ENCODE data around the gene RSPH3.
"Not testable (repeated sequence)": the region's sequence is repeated elsewhere in the genome, so short reads cannot be mapped to it uniquely, and the experiment has no call there.

Gene RSPH3

DNA sequence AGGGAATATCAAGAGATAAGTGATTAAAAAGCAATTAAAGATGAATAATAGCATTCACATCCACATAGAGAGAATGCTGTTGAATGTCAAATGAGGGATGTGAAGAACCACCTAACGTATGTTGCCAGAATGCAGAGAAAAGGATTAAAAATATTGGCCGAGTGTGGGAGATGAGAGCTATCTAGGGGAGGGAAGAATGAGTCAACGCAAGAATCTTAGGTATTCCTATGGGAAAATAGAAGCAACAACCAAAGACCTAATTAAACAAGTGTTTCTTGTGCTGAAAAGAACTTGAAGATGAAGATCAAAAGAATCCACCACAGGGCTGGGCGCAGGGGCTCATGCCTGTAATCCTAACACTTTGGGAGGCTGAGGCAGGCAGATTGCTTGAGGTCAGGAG lies 12.2 kb upstream of the RSPH3 start:
- H3K4me1 Mint-ChIP-seq (ENCODE audit: low read depth in 2 of 2): peaks cover 17 to 19% of the 10 kb centered on the region in 2 donors
- H3K4me3 Mint-ChIP-seq: no peak overlapping the region
- H3K27ac Mint-ChIP-seq: peak overlapping the region in 1 of 2 donors; percentile 33
- H3K36me3 Mint-ChIP-seq (ENCODE audit: insufficient read depth): peaks cover 2% of the 10 kb centered on the region
- ATAC-seq (replicated peaks) (no peak), DNase-seq (no peak)
- H3K9me3 Mint-ChIP-seq: no peaks in the 10 kb centered on the region
- H3K27me3 Mint-ChIP-seq: no peaks in the 10 kb centered on the region

DNA sequence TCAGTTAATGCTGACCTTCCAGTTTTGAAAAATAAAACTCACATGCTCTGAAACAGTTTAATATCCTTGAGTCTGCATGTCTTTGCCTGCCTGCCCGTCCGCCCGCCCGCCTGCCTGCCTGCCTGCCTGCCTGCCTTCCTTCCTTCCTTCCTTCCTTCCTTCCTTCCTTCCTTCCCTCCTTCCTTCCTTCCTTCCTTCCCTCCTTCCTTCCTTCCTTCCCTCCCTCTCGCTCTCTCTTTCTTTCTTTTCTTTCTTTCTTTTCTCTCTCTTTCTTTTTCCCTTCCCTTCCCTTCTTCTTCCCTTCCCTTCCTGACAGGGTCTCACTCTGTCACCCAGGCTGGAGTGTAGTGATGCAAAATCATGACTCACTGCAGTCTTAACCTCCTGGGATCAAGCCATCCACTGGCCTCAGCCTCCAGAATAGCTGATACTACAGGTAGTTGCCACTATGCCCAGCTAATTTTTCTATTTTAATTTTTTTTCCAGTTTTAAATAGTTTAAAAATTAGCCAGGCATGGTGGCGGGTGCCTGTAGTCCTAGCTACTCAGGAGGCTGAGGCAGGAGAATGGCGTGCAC lies 10.1 kb upstream of the RSPH3 start:
- H3K4me1 Mint-ChIP-seq (ENCODE audit: low read depth in 2 of 2): peaks cover 17 to 18% of the 10 kb centered on the region in 2 donors
- H3K4me3 Mint-ChIP-seq: peak overlapping the region; percentile 6 to 68
- not testable (repeated sequence) for H3K36me3 Mint-ChIP-seq (ENCODE audit: insufficient read depth); H3K27me3 Mint-ChIP-seq; ATAC-seq (replicated peaks); DNase-seq; H3K9me3 Mint-ChIP-seq
- peak overlapping the region; percentile 13 to 90 for H3K27ac Mint-ChIP-seq

DNA sequence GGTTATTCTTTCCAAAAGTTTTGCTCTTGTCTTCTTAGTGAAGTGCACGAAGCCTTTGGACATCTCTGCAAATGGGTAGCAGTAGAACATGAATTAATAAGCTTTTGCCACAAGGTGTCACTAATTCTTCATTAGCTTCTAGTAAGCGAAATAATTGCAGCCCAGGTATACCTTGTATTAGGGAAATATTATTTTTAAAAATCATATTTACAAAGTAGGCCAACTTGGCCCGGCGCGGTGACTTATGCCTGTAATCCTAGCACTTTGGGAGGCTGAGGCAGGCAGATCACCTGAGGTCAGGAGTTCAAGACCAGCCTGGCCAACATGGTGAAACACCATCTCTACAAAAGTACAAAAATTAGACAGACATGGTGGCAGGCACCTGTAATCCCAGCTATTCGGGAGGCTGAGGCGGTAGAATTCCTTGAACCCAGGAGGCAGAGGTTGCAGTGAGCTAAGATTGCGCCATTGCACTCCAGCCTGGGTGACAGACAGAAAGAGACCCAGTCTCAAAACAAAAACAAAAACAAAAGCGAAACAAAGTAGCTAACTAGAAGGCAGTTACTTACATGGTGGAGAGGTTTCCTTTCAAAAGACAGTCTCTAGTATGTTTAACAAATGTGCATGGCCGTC lies 8.8 kb upstream of the RSPH3 start:
- Mint-ChIP-seq H3K27me3 (no peaks in the 10 kb centered on the region), H3K9me3 (no peaks in the 10 kb centered on the region), H3K27ac (peak overlapping the region; percentile 82 to 90), H3K4me1 (ENCODE audit: low read depth in 2 of 2) (peaks cover 15 to 16% of the 10 kb centered on the region in 2 donors), H3K4me3 (peak overlapping the region; percentile 72 to 74), H3K36me3 (ENCODE audit: insufficient read depth) (peaks cover 2% of the 10 kb centered on the region)
- DNase-seq (peak; percentile 12 to 38 (median 14)), ATAC-seq (replicated peaks) (peak; percentile 88)

DNA sequence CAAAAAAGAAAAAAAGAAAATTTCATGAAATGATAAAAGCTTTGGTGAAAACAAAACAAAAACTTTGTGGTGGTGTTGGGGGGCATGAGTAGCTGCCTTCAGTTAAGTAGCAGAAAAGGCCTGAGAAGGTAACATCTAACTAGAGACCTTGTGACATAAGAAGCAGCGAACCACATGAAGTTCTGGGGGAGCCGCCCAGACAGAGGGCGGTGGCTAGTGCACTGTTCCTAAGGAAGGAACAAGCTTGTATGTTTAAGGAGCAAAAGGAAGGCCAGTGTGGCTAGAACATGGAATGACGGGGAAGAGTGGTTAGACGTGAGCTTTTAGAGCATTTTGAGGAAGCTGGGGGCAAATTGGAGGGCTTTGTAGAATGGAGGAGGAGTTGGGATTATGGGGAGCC lies 7.5 kb upstream of the RSPH3 start:
- no peak overlapping the region for H3K4me3 Mint-ChIP-seq
- peak overlapping the region; percentile 4 to 90 for H3K27ac Mint-ChIP-seq
- no peaks in the 10 kb centered on the region for H3K27me3 Mint-ChIP-seq
- ATAC-seq (replicated peaks) (no peak), DNase-seq (no peak)
- H3K4me1 Mint-ChIP-seq (ENCODE audit: low read depth in 2 of 2): peaks cover 12 to 13% of the 10 kb centered on the region in 2 donors
- H3K36me3 Mint-ChIP-seq (ENCODE audit: insufficient read depth): peaks cover 2% of the 10 kb centered on the region
- H3K9me3 Mint-ChIP-seq: no peaks in the 10 kb centered on the region

DNA sequence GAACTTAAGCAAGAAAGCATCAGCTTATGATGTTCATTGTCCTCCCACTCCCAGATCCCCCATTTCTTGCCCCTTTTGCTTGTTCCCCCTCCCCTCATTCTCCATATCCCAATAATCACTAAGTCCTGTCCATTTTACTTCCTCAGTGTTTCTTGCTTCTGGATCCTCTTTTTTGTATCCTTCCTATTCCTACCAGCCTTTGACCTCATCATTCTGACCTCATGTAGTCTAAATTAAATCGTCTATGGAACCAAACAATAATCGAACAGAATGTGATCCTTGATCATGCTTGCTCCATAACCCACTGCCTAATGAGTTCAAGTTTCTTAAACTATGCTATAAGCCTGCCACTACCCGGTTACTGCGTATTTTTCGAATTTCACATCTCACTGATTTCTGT lies 5.4 kb upstream of the RSPH3 start:
- H3K36me3 Mint-ChIP-seq (ENCODE audit: insufficient read depth): no peaks in the 10 kb centered on the region
- no peaks in the 10 kb centered on the region for H3K27me3 Mint-ChIP-seq
- DNase-seq (no peak), ATAC-seq (replicated peaks) (no peak)
- no peak overlapping the region for H3K27ac Mint-ChIP-seq
- peaks cover 11 to 17% of the 10 kb centered on the region in 2 donors for H3K4me1 Mint-ChIP-seq (ENCODE audit: low read depth in 2 of 2)
- no peak overlapping the region for H3K4me3 Mint-ChIP-seq
- H3K9me3 Mint-ChIP-seq: no peaks in the 10 kb centered on the region

DNA sequence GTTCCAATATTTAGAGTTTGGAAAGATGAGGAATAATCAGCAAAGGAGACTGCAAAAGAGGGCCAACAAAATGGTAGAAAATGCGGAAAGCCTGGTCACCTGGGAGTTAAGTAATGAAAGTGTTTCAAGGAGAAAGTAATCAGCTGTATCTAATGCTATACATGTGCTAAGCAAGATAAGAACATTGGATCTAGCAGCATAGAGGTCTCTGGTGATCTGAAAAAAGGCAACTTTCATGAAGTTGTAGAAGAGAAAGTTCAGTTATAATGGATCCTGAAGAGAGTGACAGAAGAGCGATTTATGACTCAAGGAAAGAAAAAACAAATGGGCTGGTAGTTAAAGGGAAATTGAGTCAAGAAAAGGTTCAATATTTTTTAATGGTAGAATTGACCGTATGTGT lies 4.6 kb upstream of the RSPH3 start:
- peaks cover 12 to 13% of the 10 kb centered on the region in 2 donors for H3K4me1 Mint-ChIP-seq (ENCODE audit: low read depth in 2 of 2)
- H3K36me3 Mint-ChIP-seq (ENCODE audit: insufficient read depth): peaks cover under 1% of the 10 kb centered on the region
- H3K27ac Mint-ChIP-seq: no peak overlapping the region
- ATAC-seq (replicated peaks): no peak
- H3K4me3 Mint-ChIP-seq: no peak overlapping the region
- no peak for DNase-seq
- H3K27me3 Mint-ChIP-seq: no peaks in the 10 kb centered on the region
- H3K9me3 Mint-ChIP-seq: no peaks in the 10 kb centered on the region

DNA sequence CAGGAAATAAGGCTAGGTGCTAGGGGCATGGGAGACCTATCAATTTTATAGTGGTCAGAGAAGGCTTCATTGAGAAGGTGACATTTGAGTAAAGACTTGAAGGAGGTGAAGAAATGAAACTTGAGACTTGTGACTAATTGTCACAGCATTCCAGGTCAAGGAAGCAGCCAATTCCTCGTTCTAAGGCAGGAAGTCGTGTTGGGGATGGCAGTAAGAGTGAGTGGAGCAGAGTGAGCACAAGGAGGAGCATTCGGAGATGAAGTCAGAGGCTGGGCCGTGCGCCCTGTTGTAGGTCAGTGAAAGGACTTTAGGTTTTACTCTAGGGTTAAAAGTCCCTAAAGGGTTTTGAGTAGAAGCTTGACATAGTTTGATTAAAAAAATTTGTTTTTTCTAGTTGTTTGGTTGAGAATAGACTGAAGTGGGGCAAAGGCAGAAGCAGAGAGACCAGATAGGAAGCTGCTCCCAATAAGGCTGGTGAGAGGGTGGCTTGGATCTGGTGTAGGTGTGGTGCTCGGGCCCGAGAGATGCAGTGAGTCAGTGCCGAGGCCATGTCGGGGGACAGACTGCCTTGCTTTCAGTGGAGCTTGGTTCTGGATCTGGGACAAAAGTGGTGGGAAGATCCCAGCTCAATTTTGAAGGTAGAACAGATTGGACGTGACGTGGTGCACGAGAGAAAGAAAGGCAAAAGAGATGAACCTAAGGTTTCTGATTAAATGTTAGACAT lies 2.6 kb upstream of the RSPH3 start:
- H3K27me3 Mint-ChIP-seq: no peaks in the 10 kb centered on the region
- H3K4me3 Mint-ChIP-seq: no peak overlapping the region
- ATAC-seq (replicated peaks) (no peak), DNase-seq (no peak)
- H3K4me1 Mint-ChIP-seq (ENCODE audit: low read depth in 2 of 2): peaks cover 14 to 17% of the 10 kb centered on the region in 2 donors
- H3K36me3 Mint-ChIP-seq (ENCODE audit: insufficient read depth): peaks cover 8% of the 10 kb centered on the region
- H3K9me3 Mint-ChIP-seq: no peaks in the 10 kb centered on the region
- no peak overlapping the region for H3K27ac Mint-ChIP-seq

DNA sequence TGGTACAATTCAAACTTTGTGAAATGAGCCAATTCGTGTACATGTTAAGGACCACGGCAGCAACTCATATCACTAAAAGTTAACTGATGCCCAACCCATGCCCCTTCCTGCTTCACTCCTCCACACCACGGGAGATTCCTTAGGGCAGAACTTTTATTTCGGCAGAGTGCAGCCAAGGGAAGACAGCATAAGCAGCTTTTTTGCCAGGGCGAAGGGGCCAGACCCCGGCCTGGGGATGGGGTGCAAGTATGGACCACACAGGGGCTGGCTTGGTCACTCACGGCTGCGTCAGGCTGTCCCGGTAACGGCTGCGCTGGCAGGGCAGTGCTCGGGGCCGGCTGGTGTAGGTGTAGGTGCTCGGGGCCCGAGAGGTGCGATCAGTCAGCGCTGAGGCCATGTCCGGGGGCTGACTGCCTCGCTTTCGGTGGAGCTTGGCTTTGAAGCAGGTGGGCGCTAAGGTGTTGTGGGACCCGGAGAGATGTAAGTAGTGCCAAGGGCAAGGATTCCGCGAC lies 792 bp downstream of the RSPH3 start:
- peak overlapping the region; percentile 94 to 98 for H3K4me3 Mint-ChIP-seq
- H3K9me3 Mint-ChIP-seq: no peaks in the 10 kb centered on the region
- H3K4me1 Mint-ChIP-seq (ENCODE audit: low read depth in 2 of 2): peaks cover 14 to 21% of the 10 kb centered on the region in 2 donors
- no peaks in the 10 kb centered on the region for H3K27me3 Mint-ChIP-seq
- peak overlapping the region; percentile 93 to 94 for H3K27ac Mint-ChIP-seq
- peak in 1 of 3 experiments; percentile 9 for DNase-seq
- peak; percentile 43 for ATAC-seq (replicated peaks)
- peaks cover 8% of the 10 kb centered on the region for H3K36me3 Mint-ChIP-seq (ENCODE audit: insufficient read depth)

DNA sequence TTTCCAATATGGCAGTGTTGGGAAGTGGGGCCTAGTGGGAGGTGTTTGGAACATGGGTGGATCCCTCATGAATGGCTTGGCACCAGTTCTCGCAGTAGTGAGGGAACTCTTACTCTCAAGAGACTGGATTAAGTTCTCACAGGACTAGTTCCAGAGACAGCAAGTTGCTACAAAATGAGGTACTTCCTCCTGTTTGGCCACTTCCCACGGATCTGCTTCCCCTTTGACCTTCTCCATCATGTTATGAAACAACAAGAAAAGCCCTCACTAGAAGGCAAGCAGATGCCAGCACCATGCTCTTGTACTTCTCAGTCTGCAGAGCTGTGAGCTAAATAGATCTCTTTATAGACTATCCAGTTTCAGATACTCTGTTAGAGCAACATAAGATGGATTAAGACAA lies 3.1 kb downstream of the RSPH3 start:
- no peak overlapping the region for H3K4me3 Mint-ChIP-seq
- H3K4me1 Mint-ChIP-seq (ENCODE audit: low read depth in 2 of 2): peaks cover 16 to 28% of the 10 kb centered on the region in 2 donors
- DNase-seq: no peak
- H3K9me3 Mint-ChIP-seq: no peaks in the 10 kb centered on the region
- peaks cover 8% of the 10 kb centered on the region for H3K36me3 Mint-ChIP-seq (ENCODE audit: insufficient read depth)
- ATAC-seq (replicated peaks): no peak
- H3K27ac Mint-ChIP-seq: no peak overlapping the region
- H3K27me3 Mint-ChIP-seq: no peaks in the 10 kb centered on the region

DNA sequence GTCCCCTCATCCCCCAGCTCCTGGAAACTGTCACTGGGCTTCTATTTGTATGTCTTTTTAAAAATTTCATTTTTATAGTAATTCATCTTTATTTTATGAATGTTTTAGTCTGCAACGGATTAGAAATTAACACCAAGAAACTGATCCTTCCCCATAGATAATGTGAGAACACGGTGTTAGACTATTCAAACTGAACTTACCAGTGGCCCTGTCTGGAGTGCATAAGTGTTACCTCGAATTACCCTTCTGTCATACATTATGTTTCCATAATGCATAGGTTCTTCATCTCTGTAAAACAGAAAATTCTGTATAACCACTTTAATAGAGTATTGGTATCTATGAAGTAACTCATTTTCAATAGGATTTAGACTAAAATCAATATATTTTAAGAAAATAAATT lies 6.4 kb downstream of the RSPH3 start:
- ATAC-seq (replicated peaks) (peak; percentile 66), DNase-seq (no peak)
- no peaks in the 10 kb centered on the region for H3K27me3 Mint-ChIP-seq
- peak overlapping the region; percentile 3 to 68 for H3K4me3 Mint-ChIP-seq
- H3K27ac Mint-ChIP-seq: peak overlapping the region in 1 of 2 donors; percentile 52
- peaks cover 0 to 2% of the 10 kb centered on the region in 2 donors for H3K9me3 Mint-ChIP-seq
- H3K4me1 Mint-ChIP-seq (ENCODE audit: low read depth in 2 of 2): peaks cover 4 to 20% of the 10 kb centered on the region in 2 donors
- peaks cover 5% of the 10 kb centered on the region for H3K36me3 Mint-ChIP-seq (ENCODE audit: insufficient read depth)

DNA sequence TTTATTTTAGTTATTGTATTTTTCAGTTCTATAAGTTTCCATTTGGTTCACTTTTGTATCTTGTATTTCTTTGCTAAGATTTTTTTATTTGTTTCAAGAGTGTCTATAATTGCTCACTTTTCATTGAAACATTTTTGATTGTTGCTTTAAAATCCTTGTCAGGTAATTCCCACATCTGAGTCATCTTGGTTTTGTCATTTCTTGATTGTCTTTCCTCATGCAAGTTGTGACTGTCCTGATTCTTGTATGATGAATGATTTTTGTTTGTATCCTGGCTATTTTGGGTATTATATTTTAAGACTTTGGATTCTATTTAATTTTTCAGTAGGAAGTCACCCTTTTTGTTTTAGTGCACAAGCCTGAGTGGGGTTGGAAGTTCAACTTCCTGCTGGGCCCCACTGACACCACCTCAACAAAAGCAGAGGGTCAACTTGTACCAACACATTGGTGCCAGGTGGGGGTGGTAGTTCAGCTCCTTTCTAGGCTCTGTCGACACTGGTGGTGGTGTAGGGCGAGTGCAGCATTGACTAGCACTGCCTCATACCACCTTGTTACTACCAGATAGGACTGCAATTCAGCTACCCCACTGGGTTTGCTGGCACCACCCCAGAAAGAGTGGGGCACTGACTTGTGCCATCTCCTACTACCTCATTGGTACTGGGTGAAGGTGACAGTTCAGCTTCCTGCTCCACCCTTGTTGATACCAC lies 8.8 kb downstream of the RSPH3 start:
- H3K9me3 Mint-ChIP-seq: peaks cover 4 to 8% of the 10 kb centered on the region in 2 donors
- peaks cover 5% of the 10 kb centered on the region for H3K36me3 Mint-ChIP-seq (ENCODE audit: insufficient read depth)
- DNase-seq: no peak

DNA sequence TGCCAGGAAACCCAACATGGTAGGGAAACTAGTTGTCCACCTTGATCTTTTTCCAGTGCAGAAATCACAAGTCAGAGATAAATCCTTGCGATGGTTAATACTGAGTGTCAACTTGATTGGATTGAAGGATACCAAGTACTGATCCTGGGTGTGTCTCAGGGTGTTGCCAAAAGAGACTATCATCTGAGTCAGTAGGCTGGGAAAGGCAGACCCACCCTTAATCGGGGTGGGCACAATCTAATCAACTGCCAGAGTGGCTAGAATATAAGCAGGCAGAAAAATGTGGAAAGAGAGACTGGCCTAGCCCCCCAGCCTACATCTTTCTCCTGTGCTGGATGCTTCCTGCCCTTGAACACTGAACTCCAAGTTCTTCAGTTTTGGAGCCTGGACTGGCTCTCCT lies 10.3 kb downstream of the RSPH3 start:
- not testable (repeated sequence) for H3K27me3 Mint-ChIP-seq; H3K4me3 Mint-ChIP-seq; H3K9me3 Mint-ChIP-seq; DNase-seq; H3K27ac Mint-ChIP-seq; ATAC-seq (replicated peaks); H3K36me3 Mint-ChIP-seq (ENCODE audit: insufficient read depth)
- peaks cover 4 to 15% of the 10 kb centered on the region in 2 donors for H3K4me1 Mint-ChIP-seq (ENCODE audit: low read depth in 2 of 2)

More for the DNA sequence above, 8.8 kb downstream of the RSPH3 start:
- no peaks in the 10 kb centered on the region for H3K27me3 Mint-ChIP-seq
- H3K4me3 Mint-ChIP-seq: no peak overlapping the region
- ATAC-seq (replicated peaks): peak; percentile 58
- peaks cover 4 to 20% of the 10 kb centered on the region in 2 donors for H3K4me1 Mint-ChIP-seq (ENCODE audit: low read depth in 2 of 2)
- H3K27ac Mint-ChIP-seq: peak overlapping the region in 1 of 2 donors; percentile 71

DNA sequence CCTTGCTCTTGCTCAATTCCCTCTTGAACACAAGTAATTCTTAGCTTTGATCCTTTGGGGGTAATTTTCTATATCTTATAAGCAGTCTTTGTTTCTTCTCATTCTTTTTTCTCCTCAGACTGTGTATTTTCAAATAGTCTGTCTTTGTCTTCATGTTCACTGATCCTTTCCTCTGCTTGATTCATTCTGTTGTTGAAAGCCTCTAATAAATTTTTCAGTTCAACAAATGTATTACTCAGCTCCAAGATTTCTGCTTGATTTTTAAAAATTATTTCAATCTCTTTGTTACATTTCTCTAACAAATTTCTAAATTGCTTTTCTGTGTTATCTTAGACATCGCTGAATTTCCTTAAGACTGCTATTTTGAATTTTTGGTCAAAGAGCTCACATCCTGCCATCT lies 11.5 kb downstream of the RSPH3 start:
- Mint-ChIP-seq H3K4me1 (ENCODE audit: low read depth in 2 of 2) (peaks cover 4 to 12% of the 10 kb centered on the region in 2 donors), H3K27ac (no peak overlapping the region), H3K27me3 (no peaks in the 10 kb centered on the region), H3K4me3 (no peak overlapping the region), H3K9me3 (peaks cover 4 to 8% of the 10 kb centered on the region in 2 donors), H3K36me3 (ENCODE audit: insufficient read depth) (peaks cover 5% of the 10 kb centered on the region)
- ATAC-seq (replicated peaks) (no peak), DNase-seq (no peak)
